HepG2 (cell line): ENCODE results near the gene PARP6. TPM values are rescaled to one million over a fixed set of nuclear protein-coding genes. Genes with fewer than 3 reads are reported as not detected.

Experiments used
- HNRNPH1 ChIP-seq: fragments of 200-400 bp; formaldehyde crosslinking; optimal IDR thresholded peaks from 2 replicates; pipeline ENCODE3; 2017; ENCODE audit warnings: mild to moderate bottlenecking, low read depth, low read length
- HOXA3 ChIP-seq: sonication (generic); formaldehyde crosslinking; IDR thresholded peaks from 2 replicates; pipeline ENCODE4 v1.5.0; 2020; ENCODE audit warnings: missing genetic modification reagents
- JUN ChIP-seq: sonication (generic); formaldehyde crosslinking; IDR thresholded peaks from 2 replicates; pipeline ENCODE4 v1.4.0; 2020; ENCODE audit warnings: mild to moderate bottlenecking, missing genetic modification reagents
- KDM1A ChIP-seq: IDR thresholded peaks from 2 replicates; pipeline ENCODE4 v1.6.1; 2016; ENCODE audit warnings: missing compliant biosample characterization
- KMT2A ChIP-seq: sonication (generic); formaldehyde crosslinking; IDR thresholded peaks from 2 replicates; pipeline ENCODE4 v1.4.0; 2020; ENCODE audit warnings: missing genetic modification reagents
- MTA3 ChIP-seq: sonication (generic); formaldehyde crosslinking; IDR thresholded peaks from 2 replicates; pipeline ENCODE4 v1.4.0; 2020; ENCODE audit warnings: missing genetic modification reagents
- MTF2 ChIP-seq: sonication (generic); formaldehyde crosslinking; IDR thresholded peaks from 2 replicates; pipeline ENCODE4 v1.5.0; 2020; ENCODE audit warnings: missing genetic modification reagents, borderline replicate concordance
- NAIF1 ChIP-seq: sonication (generic); formaldehyde crosslinking; IDR thresholded peaks from 2 replicates; pipeline ENCODE4 v1.5.0; 2020; ENCODE audit warnings: mild to moderate bottlenecking, missing genetic modification reagents, borderline replicate concordance
- PTBP1 ChIP-seq: fragments of 200-400 bp; formaldehyde crosslinking; IDR thresholded peaks from 2 replicates; pipeline ENCODE4 v1.6.1; 2018; ENCODE audit warnings: low read length, low read depth; ENCODE audit not compliant: poor library complexity, severe bottlenecking
- TBX2 ChIP-seq: sonication (generic); formaldehyde crosslinking; IDR thresholded peaks from 2 replicates; pipeline ENCODE4 v1.5.0; 2020; ENCODE audit warnings: missing genetic modification reagents, mild to moderate bottlenecking, borderline replicate concordance
- TOE1 ChIP-seq: sonication (generic); formaldehyde crosslinking; IDR thresholded peaks from 2 replicates; pipeline ENCODE4 v1.4.0; 2020; ENCODE audit warnings: mild to moderate bottlenecking, missing genetic modification reagents
- TOPORS ChIP-seq: sonication (generic); formaldehyde crosslinking; IDR thresholded peaks from 2 replicates; pipeline ENCODE4 v1.8.0; 2023; ENCODE audit warnings: mild to moderate bottlenecking, missing genetic modification reagents
- ZBTB8A ChIP-seq: sonication (generic); formaldehyde crosslinking; IDR thresholded peaks from 2 replicates; pipeline ENCODE4 v1.4.0; 2020; ENCODE audit warnings: mild to moderate bottlenecking, low read depth, missing genetic modification reagents, borderline replicate concordance
- ZFP36L2 ChIP-seq: sonication (generic); formaldehyde crosslinking; IDR thresholded peaks from 2 replicates; pipeline ENCODE4 v1.4.0; 2020; ENCODE audit warnings: missing genetic modification reagents
- ZMAT3 ChIP-seq: sonication (generic); formaldehyde crosslinking; conservative IDR thresholded peaks from 2 replicates; pipeline ENCODE4 v1.7.0; 2021; ENCODE audit warnings: missing genetic modification reagents
- ZNF317 ChIP-seq: sonication (generic); formaldehyde crosslinking; IDR thresholded peaks from 2 replicates; pipeline ENCODE4 v1.5.0; 2020; ENCODE audit warnings: mild to moderate bottlenecking, missing genetic modification reagents
- ZNF441 ChIP-seq: sonication (generic); formaldehyde crosslinking; IDR thresholded peaks from 2 replicates; pipeline ENCODE4 v1.7.0; 2021; ENCODE audit warnings: missing genetic modification reagents, borderline replicate concordance
- ZNF567 ChIP-seq: sonication (generic); formaldehyde crosslinking; IDR thresholded peaks from 2 replicates; pipeline ENCODE4 v1.8.1; 2023; ENCODE audit warnings: mild to moderate bottlenecking, missing genetic modification reagents, borderline replicate concordance
- ZNF569 ChIP-seq: sonication (generic); formaldehyde crosslinking; IDR thresholded peaks from 2 replicates; pipeline ENCODE4 v1.5.0; 2020; ENCODE audit warnings: mild to moderate bottlenecking, missing genetic modification reagents, moderate library complexity, borderline replicate concordance
- ZSCAN25 ChIP-seq: sonication (generic); formaldehyde crosslinking; IDR thresholded peaks from 2 replicates; pipeline ENCODE4 v1.8.0; 2022; ENCODE audit warnings: mild to moderate bottlenecking, missing genetic modification reagents
- polyA plus RNA-seq, 8 experiments: library from polyadenylated mRNA; depleted of rRNA in 3 of 8; stranded (reverse) in 7 of 8; unstranded in 1 of 8; fragments of >200 nt; fragmentation: Illumina TruSeq in 4 of 8; extraction: Trizol in 4 of 8; gene quantifications; 2 replicates each; pipeline versions ENCODE4 v1.2.1 to v1.2.3, GENCODE V29; 2011 to 2016; ENCODE audit warnings: low read depth in 4 of 8, missing spikeins in 1 of 8, mixed read lengths in 1 of 8; ENCODE audit not compliant: insufficient read depth in 1 of 8
- total RNA-seq, 5 experiments: library from RNA; depleted of rRNA; stranded (reverse); fragments of >200 nt; fragmentation: Illumina TruSeq; extraction: Trizol; gene quantifications; 2 replicates each; pipeline ENCODE4 v1.2.3, GENCODE V29; 2016; ENCODE audit warnings: low read depth in 1 of 5
- TF ChIP-seq, protein P1 (sequence below): sonication (generic); formaldehyde crosslinking; IDR thresholded peaks from 2 replicates; pipeline ENCODE4 v1.4.0; 2020; ENCODE audit warnings: mild to moderate bottlenecking, missing genetic modification reagents
- TF ChIP-seq, protein P2 (sequence below): sonication (generic); formaldehyde crosslinking; IDR thresholded peaks from 2 replicates; pipeline ENCODE4 v1.4.0; 2020; ENCODE audit warnings: low read depth, mild to moderate bottlenecking, missing genetic modification reagents
- TF ChIP-seq, protein P3 (sequence below): IDR thresholded peaks from 2 replicates; pipeline ENCODE4 v1.6.1; 2018; ENCODE audit warnings: missing genetic modification reagents
- TF ChIP-seq, protein P4 (sequence below): sonication (generic); formaldehyde crosslinking; IDR thresholded peaks from 2 replicates; pipeline ENCODE4 v1.9.0; 2021; ENCODE audit warnings: missing genetic modification reagents, borderline replicate concordance

PARP6 gene
- total and polyA plus RNA-seq, 2 of the 13 experiments (the other 11 are each of a cell fraction or from before 2014, with no cell fraction given): 0.22 to 0.87 TPM

DNA sequence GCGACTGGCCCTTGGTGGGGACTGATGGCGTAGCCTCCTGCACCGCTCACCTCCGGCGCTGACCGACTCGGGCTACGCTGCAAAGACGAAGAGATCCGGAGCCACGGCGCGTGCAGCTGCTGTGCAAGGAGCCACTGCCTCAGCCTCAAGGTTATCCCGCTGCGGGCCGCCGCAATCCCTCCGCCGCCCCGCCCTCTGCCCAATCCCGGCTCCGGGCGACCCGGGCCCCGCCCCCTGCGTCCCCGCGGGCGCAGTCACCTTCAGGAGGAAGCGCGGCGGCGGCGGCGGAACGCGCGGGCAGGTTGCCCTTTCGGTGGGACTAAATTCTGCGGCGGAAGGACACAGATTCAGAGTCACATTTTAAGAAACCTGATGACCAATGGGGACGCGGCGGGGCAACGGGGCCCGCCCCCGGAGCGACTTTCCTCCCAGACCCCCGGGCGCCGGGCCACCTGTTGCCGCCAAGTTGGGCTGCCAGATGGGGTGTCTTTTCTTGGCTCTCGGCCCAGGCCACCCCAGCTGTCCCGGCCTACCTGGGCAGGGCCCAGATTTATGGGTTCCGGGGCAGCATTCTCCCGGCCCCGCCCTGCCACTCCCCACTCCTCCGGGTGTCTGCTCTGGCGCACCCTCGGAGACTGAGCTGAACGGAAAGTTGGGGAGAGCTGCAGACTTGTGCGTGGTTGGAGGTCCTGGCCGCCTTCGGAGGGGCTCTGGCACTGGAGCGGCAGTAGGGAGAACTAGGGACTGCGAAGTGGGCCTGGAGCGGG, 41.1 kb downstream of the PARP6 start, which contains the start of gene PKM (continued):
- TF ChIP-seq, protein P1, sequence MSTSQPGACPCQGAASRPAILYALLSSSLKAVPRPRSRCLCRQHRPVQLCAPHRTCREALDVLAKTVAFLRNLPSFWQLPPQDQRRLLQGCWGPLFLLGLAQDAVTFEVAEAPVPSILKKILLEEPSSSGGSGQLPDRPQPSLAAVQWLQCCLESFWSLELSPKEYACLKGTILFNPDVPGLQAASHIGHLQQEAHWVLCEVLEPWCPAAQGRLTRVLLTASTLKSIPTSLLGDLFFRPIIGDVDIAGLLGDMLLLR: peak; percentile 64; the same call in 1 of the 2 replicates
- TF ChIP-seq TBX2 (peak; percentile 74), ZNF317 (0 out of 2 replicates have a peak, but pooled peaks have one; percentile 40), ZNF569 (peak; percentile 83; the same call in 1 of the 2 replicates), HNRNPH1 (no peak), JUN (peak; percentile 25; the same call in 1 of the 2 replicates), TOE1 (CRISPR knock-in tag) (no peak), ZNF441 (CRISPR knock-in tag) (peak; percentile 69; the same call in 1 of the 2 replicates), ZFP36L2 (CRISPR knock-in tag) (peak; percentile 81; the same call in 1 of the 2 replicates), ZNF567 (no peak), MTA3 (no peak), MTF2 (CRISPR knock-in tag) (no peak), KDM1A (peak; percentile 13; the same call in 1 of the 2 replicates), HOXA3 (peak; percentile 80), NAIF1 (peak; percentile 81), ZMAT3 (CRISPR knock-in tag) (peak; percentile 47; the same call in 1 of the 2 replicates), ZBTB8A (CRISPR knock-in tag) (peak; percentile 55; the same call in 1 of the 2 replicates), ZSCAN25 (CRISPR knock-in tag) (peak; percentile 49; the same call in 1 of the 2 replicates), PTBP1 (no peak), TOPORS (CRISPR knock-in tag) (no peak), KMT2A (CRISPR knock-in tag) (no peak)
- TF ChIP-seq, protein P2, sequence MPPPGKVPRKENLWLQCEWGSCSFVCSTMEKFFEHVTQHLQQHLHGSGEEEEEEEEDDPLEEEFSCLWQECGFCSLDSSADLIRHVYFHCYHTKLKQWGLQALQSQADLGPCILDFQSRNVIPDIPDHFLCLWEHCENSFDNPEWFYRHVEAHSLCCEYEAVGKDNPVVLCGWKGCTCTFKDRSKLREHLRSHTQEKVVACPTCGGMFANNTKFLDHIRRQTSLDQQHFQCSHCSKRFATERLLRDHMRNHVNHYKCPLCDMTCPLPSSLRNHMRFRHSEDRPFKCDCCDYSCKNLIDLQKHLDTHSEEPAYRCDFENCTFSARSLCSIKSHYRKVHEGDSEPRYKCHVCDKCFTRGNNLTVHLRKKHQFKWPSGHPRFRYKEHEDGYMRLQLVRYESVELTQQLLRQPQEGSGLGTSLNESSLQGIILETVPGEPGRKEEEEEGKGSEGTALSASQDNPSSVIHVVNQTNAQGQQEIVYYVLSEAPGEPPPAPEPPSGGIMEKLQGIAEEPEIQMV (CRISPR knock-in tag): 0 out of 2 replicates have a peak, but pooled peaks have one; percentile 53
- TF ChIP-seq, protein P3, sequence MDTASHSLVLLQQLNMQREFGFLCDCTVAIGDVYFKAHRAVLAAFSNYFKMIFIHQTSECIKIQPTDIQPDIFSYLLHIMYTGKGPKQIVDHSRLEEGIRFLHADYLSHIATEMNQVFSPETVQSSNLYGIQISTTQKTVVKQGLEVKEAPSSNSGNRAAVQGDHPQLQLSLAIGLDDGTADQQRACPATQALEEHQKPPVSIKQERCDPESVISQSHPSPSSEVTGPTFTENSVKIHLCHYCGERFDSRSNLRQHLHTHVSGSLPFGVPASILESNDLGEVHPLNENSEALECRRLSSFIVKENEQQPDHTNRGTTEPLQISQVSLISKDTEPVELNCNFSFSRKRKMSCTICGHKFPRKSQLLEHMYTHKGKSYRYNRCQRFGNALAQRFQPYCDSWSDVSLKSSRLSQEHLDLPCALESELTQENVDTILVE: peak; percentile 93
- TF ChIP-seq, protein P4, sequence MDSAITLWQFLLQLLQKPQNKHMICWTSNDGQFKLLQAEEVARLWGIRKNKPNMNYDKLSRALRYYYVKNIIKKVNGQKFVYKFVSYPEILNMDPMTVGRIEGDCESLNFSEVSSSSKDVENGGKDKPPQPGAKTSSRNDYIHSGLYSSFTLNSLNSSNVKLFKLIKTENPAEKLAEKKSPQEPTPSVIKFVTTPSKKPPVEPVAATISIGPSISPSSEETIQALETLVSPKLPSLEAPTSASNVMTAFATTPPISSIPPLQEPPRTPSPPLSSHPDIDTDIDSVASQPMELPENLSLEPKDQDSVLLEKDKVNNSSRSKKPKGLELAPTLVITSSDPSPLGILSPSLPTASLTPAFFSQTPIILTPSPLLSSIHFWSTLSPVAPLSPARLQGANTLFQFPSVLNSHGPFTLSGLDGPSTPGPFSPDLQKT (CRISPR knock-in tag): no peak
